ENCODE data around the gene HS6ST1. TPM values are rescaled to one million over a fixed set of nuclear protein-coding genes. Genes with fewer than 3 reads are reported as not detected.

Gene HS6ST1
- total and polyA plus RNA-seq, 7 experiments from 2014 or later, result 1.6 to 14.3 (median 11.3) TPM

DNA sequence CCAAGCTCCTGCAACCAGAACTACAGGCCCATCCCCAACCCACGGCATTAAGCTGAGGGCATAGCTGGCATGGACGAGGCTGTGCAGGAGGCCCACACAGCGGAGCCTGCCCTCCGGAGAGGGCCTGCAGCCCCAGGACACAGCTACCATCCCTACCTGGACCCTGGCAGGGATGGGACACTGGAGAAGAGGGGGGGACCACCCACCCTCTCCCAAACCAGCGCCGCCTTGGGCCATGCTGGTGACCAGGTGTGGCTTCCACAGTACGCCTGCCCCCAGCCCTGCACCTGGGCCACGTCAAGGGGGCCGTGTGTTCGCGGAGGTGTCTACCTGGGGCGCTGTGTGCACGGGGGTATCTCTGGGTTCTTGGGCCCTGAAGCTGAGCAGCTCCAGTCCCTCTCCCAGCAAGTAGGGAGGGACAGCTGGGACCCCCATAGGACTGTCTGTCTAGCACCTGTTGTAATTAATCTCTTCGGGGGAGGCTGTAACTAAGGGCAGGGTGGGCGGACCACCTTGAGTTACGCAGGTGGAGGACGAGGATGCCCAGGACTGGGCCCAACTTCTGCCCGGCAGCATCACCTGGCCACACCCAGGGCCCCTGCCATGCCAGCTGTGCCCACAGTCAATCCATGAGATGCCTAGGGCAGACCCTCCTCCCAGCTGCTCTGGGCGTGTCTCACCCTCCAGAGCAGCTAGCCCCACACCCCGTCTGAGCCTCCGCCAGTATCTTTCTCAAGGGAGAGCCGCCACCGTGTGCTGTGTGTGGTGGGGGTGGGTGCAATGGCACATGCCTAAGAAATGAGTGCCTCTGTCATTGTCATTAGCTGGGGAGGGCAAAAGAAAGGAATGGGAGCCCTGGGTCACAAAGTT is 18.3 kb downstream of the HS6ST1 start:
- no peak for ATAC-seq
- no peaks in the 10 kb centered on the region for H3K27me3 Mint-ChIP-seq
- Histone ChIP-seq H3K4me3 (ENCODE audit: low read length) (no peak overlapping the region), H3K27ac (ENCODE audit: low read depth, low read length) (no peak overlapping the region), H3K27me3 (ENCODE audit: control insufficient read depth in 2 of 2, insufficient read depth in 2 of 2, low read length in 2 of 2) (no peaks in the 10 kb centered on the region), H3K36me3 (ENCODE audit: control insufficient read depth in 2 of 3, insufficient read depth in 3 of 3, low read length in 3 of 3) (no peaks in the 10 kb centered on the region), H3K9me3 (ENCODE audit: control insufficient read depth in 2 of 3, low read length in 3 of 3) (no peaks in the 10 kb centered on the region), H3K4me1 (ENCODE audit: control insufficient read depth in 2 of 2, insufficient read depth in 2 of 2, low read length in 2 of 2) (no peaks in the 10 kb centered on the region)
- peaks cover 0 to 5% (median 0%) of the 10 kb centered on the region in 11 donors for H3K9me3 Mint-ChIP-seq
- ChIA-PET CTCF (no interaction called here), POLR2A (no interaction called here)
- peaks cover 0 to 8% (median 5%) of the 10 kb centered on the region in 5 donors for H3K36me3 Mint-ChIP-seq
- H3K4me3 Mint-ChIP-seq, result no peak overlapping the region
- peaks cover 0 to 23% (median 10%) of the 10 kb centered on the region in 7 donors for H3K4me1 Mint-ChIP-seq
- DNase-seq, result no peak
- H3K27ac Mint-ChIP-seq, result no peak overlapping the region
- intact Hi-C loops (cut with micrococcal nuclease), result no loop called here

DNA sequence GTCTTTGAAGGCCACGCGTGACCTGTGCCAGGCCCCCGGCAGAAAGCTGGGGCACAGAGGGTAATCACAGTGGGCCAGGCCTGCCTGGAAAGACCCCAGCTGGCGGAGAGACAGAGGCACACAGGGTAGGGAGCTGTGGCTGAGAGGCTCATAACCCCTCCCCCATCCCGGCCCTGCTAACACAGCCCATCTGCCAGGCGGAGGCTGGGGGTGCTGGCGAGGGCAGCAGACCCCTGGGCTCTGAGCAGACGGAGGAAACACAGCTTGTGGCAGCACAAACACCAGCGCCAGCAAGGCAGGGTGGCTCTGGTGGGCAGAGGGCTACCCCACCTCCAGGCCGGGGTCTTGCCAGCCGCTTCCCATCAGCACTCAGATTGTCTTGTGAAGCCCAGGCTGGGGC is 19.0 kb downstream of the HS6ST1 start:
- H3K27ac ChIP-seq (ENCODE audit: low read depth, low read length), result no peak overlapping the region
- Mint-ChIP-seq H3K27ac (no peak overlapping the region), H3K9me3 (peaks cover 0 to 5% (median 0%) of the 10 kb centered on the region in 11 donors), H3K27me3 (no peaks in the 10 kb centered on the region), H3K4me1 (peaks cover 0 to 26% (median 14%) of the 10 kb centered on the region in 7 donors), H3K4me3 (no peak overlapping the region), H3K36me3 (peaks cover 0 to 8% (median 5%) of the 10 kb centered on the region in 5 donors)
- H3K4me3 ChIP-seq (ENCODE audit: low read length), result no peak overlapping the region
- POLR2A ChIA-PET, result no interaction called here
- H3K4me1 ChIP-seq (ENCODE audit: control insufficient read depth in 2 of 2, insufficient read depth in 2 of 2, low read length in 2 of 2), result no peaks in the 10 kb centered on the region
- ATAC-seq (no peak), DNase-seq (no peak)
- no peaks in the 10 kb centered on the region for H3K9me3 ChIP-seq (ENCODE audit: control insufficient read depth in 2 of 3, low read length in 3 of 3)
- H3K36me3 ChIP-seq (ENCODE audit: control insufficient read depth in 2 of 3, insufficient read depth in 3 of 3, low read length in 3 of 3), result no peaks in the 10 kb centered on the region
- intact Hi-C loops (cut with micrococcal nuclease), result no loop called here
- CTCF ChIA-PET, result no interaction called here
- no peaks in the 10 kb centered on the region for H3K27me3 ChIP-seq (ENCODE audit: control insufficient read depth in 2 of 2, insufficient read depth in 2 of 2, low read length in 2 of 2)

DNA sequence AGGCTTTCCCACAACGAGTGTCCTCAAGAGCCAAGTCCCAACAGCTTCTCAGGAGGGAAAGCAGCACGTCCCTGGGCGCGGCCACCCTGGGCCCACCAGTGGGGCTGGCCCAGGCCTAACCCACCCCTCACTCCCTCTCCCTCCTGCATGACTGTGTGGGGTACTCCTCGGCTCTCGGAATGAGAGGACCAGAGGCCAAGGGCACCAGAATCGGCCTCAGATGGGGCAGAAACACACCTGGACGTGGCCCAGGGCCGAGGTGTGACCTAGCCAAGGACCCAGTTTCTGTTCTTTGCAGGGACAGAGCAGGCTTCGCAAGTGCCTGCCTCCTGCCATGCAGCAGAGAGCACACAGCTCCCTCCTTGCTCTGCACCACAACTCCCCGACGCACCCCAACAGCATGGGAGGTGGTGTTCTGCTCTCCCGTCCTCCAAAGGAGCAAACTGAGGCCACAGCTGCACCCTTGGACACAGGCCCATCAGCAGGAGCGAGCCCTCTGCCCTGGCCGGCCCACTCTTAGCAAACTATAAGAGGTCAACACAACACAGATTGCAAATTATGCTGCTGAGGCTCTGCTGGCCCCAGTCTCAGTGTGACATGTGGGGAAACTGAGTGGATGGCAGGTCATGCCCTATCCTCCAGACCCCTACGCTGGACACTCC is 19.7 kb downstream of the HS6ST1 start:
- ChIA-PET CTCF (interaction anchor here (0.5 kb wide), 1 partner anchor 65 kb away, joined by 3 read pairs; no protein-coding TSS in a partner anchor), POLR2A (no interaction called here)
- Histone ChIP-seq H3K27me3 (ENCODE audit: control insufficient read depth in 2 of 2, insufficient read depth in 2 of 2, low read length in 2 of 2) (no peaks in the 10 kb centered on the region), H3K4me1 (ENCODE audit: control insufficient read depth in 2 of 2, insufficient read depth in 2 of 2, low read length in 2 of 2) (no peaks in the 10 kb centered on the region), H3K27ac (ENCODE audit: low read depth, low read length) (no peak overlapping the region), H3K36me3 (ENCODE audit: control insufficient read depth in 2 of 3, insufficient read depth in 3 of 3, low read length in 3 of 3) (no peaks in the 10 kb centered on the region), H3K9me3 (ENCODE audit: control insufficient read depth in 2 of 3, low read length in 3 of 3) (no peaks in the 10 kb centered on the region), H3K4me3 (ENCODE audit: low read length) (no peak overlapping the region)
- H3K9me3 Mint-ChIP-seq, result peaks cover 0 to 5% (median 0%) of the 10 kb centered on the region in 11 donors
- ATAC-seq, result no peak
- intact Hi-C loops (cut with micrococcal nuclease), result no loop called here
- no peak overlapping the region for H3K4me3 Mint-ChIP-seq
- no peak for DNase-seq
- H3K36me3 Mint-ChIP-seq, result peaks cover 0 to 8% (median 5%) of the 10 kb centered on the region in 5 donors
- no peak overlapping the region for H3K27ac Mint-ChIP-seq
- no peaks in the 10 kb centered on the region for H3K27me3 Mint-ChIP-seq
- H3K4me1 Mint-ChIP-seq, result peaks cover 0 to 30% (median 14%) of the 10 kb centered on the region in 7 donors

DNA sequence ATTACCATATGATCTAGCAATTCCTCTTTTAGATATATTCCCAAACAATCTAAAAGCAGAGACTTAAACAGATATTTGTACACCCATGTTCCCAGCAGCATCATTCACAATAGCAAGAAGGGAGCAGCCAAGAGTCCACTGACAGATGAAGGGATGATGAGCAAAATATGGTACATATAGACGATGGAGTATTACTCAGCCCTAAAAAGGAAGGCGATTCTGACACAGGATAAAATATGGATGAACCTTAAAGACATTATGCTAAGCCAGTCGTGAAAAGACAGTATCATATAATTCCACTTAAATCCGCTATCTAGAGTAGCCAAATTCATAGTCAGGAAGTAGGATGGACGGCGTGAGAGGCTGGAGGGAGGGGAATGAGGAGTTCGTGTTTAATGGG is 20.4 kb downstream of the HS6ST1 start:
- no peak for DNase-seq
- H3K4me3 ChIP-seq (ENCODE audit: low read length), result no peak overlapping the region
- peaks cover 0 to 5% (median 0%) of the 10 kb centered on the region in 11 donors for H3K9me3 Mint-ChIP-seq
- no peak for ATAC-seq
- no peaks in the 10 kb centered on the region for H3K36me3 ChIP-seq (ENCODE audit: control insufficient read depth in 2 of 3, insufficient read depth in 3 of 3, low read length in 3 of 3)
- peaks cover 0 to 8% (median 5%) of the 10 kb centered on the region in 5 donors for H3K36me3 Mint-ChIP-seq
- H3K27me3 ChIP-seq (ENCODE audit: control insufficient read depth in 2 of 2, insufficient read depth in 2 of 2, low read length in 2 of 2), result no peaks in the 10 kb centered on the region
- H3K27me3 Mint-ChIP-seq, result no peaks in the 10 kb centered on the region
- no peaks in the 10 kb centered on the region for H3K9me3 ChIP-seq (ENCODE audit: control insufficient read depth in 2 of 3, low read length in 3 of 3)
- H3K4me3 Mint-ChIP-seq, result no peak overlapping the region
- H3K4me1 Mint-ChIP-seq, result peaks cover 0 to 30% (median 13%) of the 10 kb centered on the region in 7 donors
- H3K27ac Mint-ChIP-seq, result no peak overlapping the region
- intact Hi-C loops (cut with micrococcal nuclease), result no loop called here
- H3K4me1 ChIP-seq (ENCODE audit: control insufficient read depth in 2 of 2, insufficient read depth in 2 of 2, low read length in 2 of 2), result no peaks in the 10 kb centered on the region
- CTCF ChIA-PET, result no interaction called here
- POLR2A ChIA-PET, result no interaction called here
- H3K27ac ChIP-seq (ENCODE audit: low read depth, low read length), result no peak overlapping the region

- Mint-ChIP-seq H3K27ac (no peak overlapping the region), H3K36me3 (peaks cover 0 to 8% (median 5%) of the 10 kb centered on the region in 5 donors), H3K4me1 (peaks cover 0 to 27% (median 12%) of the 10 kb centered on the region in 7 donors), H3K27me3 (no peaks in the 10 kb centered on the region), H3K4me3 (no peak overlapping the region), H3K9me3 (peaks cover 0 to 5% (median 0%) of the 10 kb centered on the region in 11 donors)
- ChIA-PET POLR2A (no interaction called here), CTCF (interaction anchor here (0.6 kb wide), 1 partner anchor 490 kb away, joined by 3 read pairs; no protein-coding TSS in a partner anchor)
- intact Hi-C loops (cut with micrococcal nuclease), result no loop called here
- Histone ChIP-seq H3K4me3 (ENCODE audit: low read length) (no peak overlapping the region), H3K27ac (ENCODE audit: low read depth, low read length) (no peak overlapping the region), H3K9me3 (ENCODE audit: control insufficient read depth in 2 of 3, low read length in 3 of 3) (no peaks in the 10 kb centered on the region), H3K4me1 (ENCODE audit: control insufficient read depth in 2 of 2, insufficient read depth in 2 of 2, low read length in 2 of 2) (no peaks in the 10 kb centered on the region), H3K36me3 (ENCODE audit: control insufficient read depth in 2 of 3, insufficient read depth in 3 of 3, low read length in 3 of 3) (no peaks in the 10 kb centered on the region), H3K27me3 (ENCODE audit: control insufficient read depth in 2 of 2, insufficient read depth in 2 of 2, low read length in 2 of 2) (no peaks in the 10 kb centered on the region)
- DNase-seq (no peak), ATAC-seq (no peak)
Measured at GRCh38 chr2:128293870-128294455, 24.7 kb downstream of the HS6ST1 start.

DNA sequence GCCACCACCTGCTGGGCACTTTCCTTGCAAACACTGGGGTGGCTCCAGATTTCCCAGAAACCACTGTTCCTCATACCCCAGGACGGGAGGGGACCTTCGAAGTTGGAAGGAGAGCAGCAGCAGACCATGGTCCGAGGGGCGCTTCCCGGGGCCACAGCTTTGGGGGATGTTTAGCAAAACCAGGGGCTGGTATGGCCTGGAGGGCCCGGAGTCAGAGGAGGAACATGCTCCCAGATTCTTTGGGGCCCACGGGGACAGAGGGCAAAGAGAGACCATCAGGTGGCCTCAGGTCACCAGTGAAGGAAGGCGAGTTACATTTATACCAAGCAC is 25.3 kb downstream of the HS6ST1 start:
- POLR2A ChIA-PET, result no interaction called here
- intact Hi-C loops (cut with micrococcal nuclease), result no loop called here
- no peak for DNase-seq

More for the DNA sequence above, 25.3 kb downstream of the HS6ST1 start:
- CTCF ChIA-PET, result interaction anchor here (0.6 kb wide), 1 partner anchor 490 kb away, joined by 3 read pairs; no protein-coding TSS in a partner anchor
- H3K27me3 ChIP-seq (ENCODE audit: control insufficient read depth in 2 of 2, insufficient read depth in 2 of 2, low read length in 2 of 2), result no peaks in the 10 kb centered on the region
- H3K4me1 ChIP-seq (ENCODE audit: control insufficient read depth in 2 of 2, insufficient read depth in 2 of 2, low read length in 2 of 2), result no peaks in the 10 kb centered on the region
- peaks cover 0 to 3% (median 0%) of the 10 kb centered on the region in 11 donors for H3K9me3 Mint-ChIP-seq
- peaks cover 0 to 9% (median 3%) of the 10 kb centered on the region in 5 donors for H3K36me3 Mint-ChIP-seq
- ATAC-seq, result no peak
- H3K4me1 Mint-ChIP-seq, result peaks cover 0 to 25% (median 15%) of the 10 kb centered on the region in 7 donors
- H3K27ac Mint-ChIP-seq, result no peak overlapping the region
- H3K9me3 ChIP-seq (ENCODE audit: control insufficient read depth in 2 of 3, low read length in 3 of 3), result no peaks in the 10 kb centered on the region
- H3K36me3 ChIP-seq (ENCODE audit: control insufficient read depth in 2 of 3, insufficient read depth in 3 of 3, low read length in 3 of 3), result no peaks in the 10 kb centered on the region
- no peak overlapping the region for H3K4me3 Mint-ChIP-seq
- no peak overlapping the region for H3K27ac ChIP-seq (ENCODE audit: low read depth, low read length)
- H3K4me3 ChIP-seq (ENCODE audit: low read length), result no peak overlapping the region
- no peaks in the 10 kb centered on the region for H3K27me3 Mint-ChIP-seq
